AG20443 (cell line): ENCODE results near the gene SLC13A2.
A peak's percentile ranks its signal among the peaks of the same experiment; 100 is the strongest.

Experiments used
- DNase-seq: peaks from one replicate; pipeline ENCODE4 v3.0.0; 2012; ENCODE audit warnings: low spot score, mixed read lengths

The SLC13A2 gene

GRCh38 chr17:28493460-28493859 is 20.0 kb downstream of the SLC13A2 start:
- DNase-seq, result peak; percentile 49

GRCh38 chr17:28494445-28495188 is 21.2 kb downstream of the SLC13A2 start:
- peak; percentile 94 for DNase-seq

GRCh38 chr17:28495635-28496034 is 22.2 kb downstream of the SLC13A2 start:
- no peak for DNase-seq

GRCh38 chr17:28497931-28498330 is 24.5 kb downstream of the SLC13A2 start:
- DNase-seq, result no peak

- DNase-seq, result no peak
Measured at GRCh38 chr17:28498652-28499363, 25.4 kb downstream of the SLC13A2 start.

GRCh38 chr17:28499364-28499664 is 25.9 kb downstream of the SLC13A2 start:
- DNase-seq, result no peak

- no peak for DNase-seq
Measured at GRCh38 chr17:28499684-28500357, 26.4 kb downstream of the SLC13A2 start.

GRCh38 chr17:28500712-28501379 is 27.4 kb downstream of the SLC13A2 start:
- DNase-seq, result no peak

GRCh38 chr17:28501421-28502284 is 28.2 kb downstream of the SLC13A2 start:
- DNase-seq, result no peak

- DNase-seq, result no peak
Measured at GRCh38 chr17:28503420-28503819, 30.0 kb downstream of the SLC13A2 start.

GRCh38 chr17:28505986-28506665 is 32.7 kb downstream of the SLC13A2 start, which contains the start of gene FOXN1:
Gene FOXN1, plus strand, starts transcription at chr17:28506348. Its CDS starts 17,622 bp downstream, at chr17:28523970.
- no peak for DNase-seq

GRCh38 chr17:28506763-28507487 is 33.5 kb downstream of the SLC13A2 start:
- DNase-seq, result no peak

- DNase-seq, result peak; percentile 71
Measured at GRCh38 chr17:28507567-28508203, 34.2 kb downstream of the SLC13A2 start.

GRCh38 chr17:28508211-28508724 is 34.8 kb downstream of the SLC13A2 start:
- no peak for DNase-seq

GRCh38 chr17:28509789-28510188 is 36.3 kb downstream of the SLC13A2 start:
- no peak for DNase-seq

GRCh38 chr17:28511858-28512461 is 38.5 kb downstream of the SLC13A2 start:
- DNase-seq, result no peak

- DNase-seq, result no peak
Measured at GRCh38 chr17:28513476-28513875, 40.0 kb downstream of the SLC13A2 start.

- no peak for DNase-seq
Measured at GRCh38 chr17:28514561-28515002, 41.1 kb downstream of the SLC13A2 start.

GRCh38 chr17:28515518-28515917 is 42.1 kb downstream of the SLC13A2 start:
- no peak for DNase-seq
